ENCODE results near the gene NCF2.

NCF2 gene

DNA sequence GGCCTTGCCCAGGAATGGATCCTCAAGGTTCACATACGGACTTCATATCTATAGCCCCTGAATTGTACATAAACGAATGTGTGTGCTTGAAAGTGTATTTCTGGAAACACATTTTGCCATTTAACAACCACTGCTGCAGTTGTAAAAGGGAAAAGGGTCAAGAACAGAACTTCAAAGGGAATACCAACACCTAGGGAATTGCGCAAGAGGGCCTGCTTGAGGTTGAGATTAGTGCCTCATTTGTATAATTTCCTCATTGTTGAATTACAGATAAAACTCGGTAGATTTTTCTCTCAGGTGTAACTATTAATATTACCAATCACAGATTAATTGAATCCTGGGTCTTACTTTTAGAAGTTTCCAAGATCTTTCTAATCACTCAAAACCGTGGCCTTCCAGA lies 6.1 kb downstream of the NCF2 start:
- no peak for DNase-seq (ENCODE audit: low read depth in 2 of 2)

DNA sequence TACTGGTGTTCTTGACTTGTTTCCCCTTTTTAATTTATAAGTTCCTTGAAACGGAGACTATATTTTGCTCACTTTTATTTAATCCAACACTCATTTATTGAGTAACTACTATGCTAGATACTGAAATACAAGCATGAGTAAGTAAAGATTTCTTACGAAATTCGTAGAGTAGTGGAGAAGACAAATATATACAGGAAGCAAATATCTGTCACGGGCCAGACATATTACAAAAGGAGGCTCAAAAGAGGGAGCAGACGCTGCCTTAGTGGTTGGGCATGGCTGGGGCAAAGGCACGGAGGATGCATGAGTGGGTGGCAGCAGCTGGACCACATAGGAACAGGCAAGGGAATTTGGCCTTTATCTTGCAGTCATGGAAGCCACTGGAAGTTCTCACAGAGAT lies 6.8 kb downstream of the NCF2 start:
- DNase-seq (ENCODE audit: low read depth in 2 of 2) = no peak

DNA sequence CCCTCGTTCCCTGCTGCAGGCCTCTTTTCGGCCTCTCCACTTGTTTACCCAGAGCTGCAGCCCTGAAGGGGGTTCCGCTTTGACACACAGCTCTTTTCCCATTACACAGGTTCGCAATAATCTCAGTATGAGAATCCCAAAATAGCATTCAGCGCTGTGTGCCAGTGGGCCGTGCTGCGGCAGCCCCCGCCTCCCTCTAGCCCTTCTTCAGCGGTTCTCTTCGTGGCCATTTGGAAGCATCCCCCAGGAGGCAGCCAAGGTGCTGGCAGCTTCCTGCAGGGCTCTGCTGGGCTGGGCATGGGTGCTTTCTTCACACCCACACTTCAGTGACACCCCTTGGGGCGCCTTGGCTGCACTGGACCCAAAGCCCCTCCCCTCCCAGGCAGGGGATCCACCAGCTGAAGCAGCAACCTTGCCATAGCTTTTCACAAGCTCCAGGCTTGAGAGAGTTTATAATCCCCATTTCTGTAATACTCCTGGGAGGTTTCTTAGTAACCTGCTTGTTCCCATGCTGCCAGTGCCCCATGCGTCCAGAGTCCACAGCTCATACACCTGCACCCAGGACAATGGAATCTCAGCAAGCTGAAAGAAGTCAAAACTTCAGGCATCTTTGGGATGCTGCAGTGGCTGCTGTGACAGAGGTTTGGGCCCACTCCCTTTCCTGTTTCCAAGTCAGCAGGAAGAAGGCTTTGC lies 8.1 kb downstream of the NCF2 start:
- no peak for DNase-seq (ENCODE audit: low read depth in 2 of 2)

DNA sequence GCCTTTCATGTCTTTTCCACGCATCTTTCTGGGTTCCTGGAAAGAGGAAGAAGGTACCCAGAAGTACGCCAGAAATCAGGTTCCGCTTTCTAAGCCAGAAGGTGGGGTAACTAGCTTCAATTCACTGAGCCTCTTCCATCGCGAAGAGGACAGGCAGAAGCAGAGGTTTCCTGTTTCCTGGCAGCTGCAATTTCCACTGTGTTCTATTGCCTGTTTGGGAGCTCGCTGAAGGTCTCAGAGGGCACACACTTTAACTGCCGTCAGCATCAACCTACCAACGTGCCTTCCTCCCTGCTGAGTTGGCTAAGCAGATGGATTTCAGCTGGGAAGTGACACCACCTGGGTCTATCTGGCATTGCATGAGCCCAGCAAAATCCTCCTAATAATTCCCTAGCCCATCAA lies 10.0 kb downstream of the NCF2 start:
- no peak for DNase-seq (ENCODE audit: low read depth in 2 of 2)

DNA sequence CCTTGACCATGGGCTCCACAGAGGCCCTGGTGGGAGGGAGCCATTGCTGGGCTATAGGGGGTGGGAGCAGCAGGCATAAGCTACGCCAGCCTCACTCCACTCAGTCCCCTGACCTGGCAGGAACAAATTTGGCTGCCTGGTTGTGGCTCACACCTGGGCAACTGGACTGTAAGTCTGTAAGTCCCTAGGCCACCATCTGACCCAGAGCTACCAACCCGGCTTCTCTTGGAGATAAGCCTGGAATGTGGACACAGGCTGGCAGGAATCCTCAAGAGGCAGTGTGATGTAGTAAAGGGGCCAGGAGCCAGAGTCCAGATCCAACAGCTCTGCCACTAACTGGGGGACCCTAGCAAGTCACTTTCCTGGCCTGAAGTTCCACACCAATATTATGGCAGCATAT lies 11.4 kb downstream of the NCF2 start:
- DNase-seq (ENCODE audit: low read depth in 2 of 2) = no peak

DNA sequence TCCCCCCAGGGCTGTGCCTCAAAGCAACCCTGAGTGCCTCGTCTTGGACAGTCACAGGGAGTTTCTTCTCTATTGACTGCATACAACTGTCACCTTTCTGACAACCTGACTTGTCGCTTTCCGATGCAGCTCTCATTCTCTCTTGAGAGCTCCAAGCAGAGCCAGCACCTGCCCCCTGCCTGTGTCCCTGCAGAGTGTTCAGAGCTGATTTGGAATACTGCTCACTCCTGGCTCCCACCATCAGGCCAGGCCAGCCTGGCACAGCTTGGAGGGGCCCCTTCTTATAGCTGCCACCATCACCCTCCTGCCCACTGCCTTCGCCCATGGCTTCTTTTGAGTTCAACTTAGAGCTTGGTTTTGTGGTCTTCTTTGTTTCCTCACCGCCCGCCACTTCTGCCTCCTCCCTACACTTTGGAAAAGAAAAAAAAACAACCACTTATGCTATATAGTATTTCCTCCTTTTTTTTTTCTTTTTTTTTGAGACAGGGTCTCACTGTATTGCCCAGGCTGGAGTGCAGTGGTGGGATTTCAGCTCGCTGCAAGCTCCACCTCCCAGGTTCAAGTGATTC lies 12.3 kb downstream of the NCF2 start:
- DNase-seq (ENCODE audit: low read depth in 2 of 2) = no peak

DNA sequence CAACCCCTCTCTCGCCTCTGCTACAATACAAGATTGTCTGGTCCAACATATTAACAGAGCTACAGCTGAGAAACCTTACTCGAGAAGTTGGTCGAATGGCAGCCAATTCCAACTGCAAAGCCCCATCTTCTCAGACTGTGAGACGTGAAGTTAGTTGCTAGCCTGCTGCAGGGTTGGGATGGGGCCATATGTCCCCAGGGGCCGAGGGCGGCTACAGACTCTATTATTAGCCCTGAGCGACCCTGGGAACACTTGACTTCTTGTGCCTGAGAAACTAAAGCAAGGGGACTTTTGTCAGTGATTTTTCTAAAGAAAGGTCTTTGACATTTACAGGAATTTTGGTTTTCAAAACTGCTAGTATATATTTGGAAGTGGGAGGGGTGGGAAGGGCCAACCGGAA lies 13.7 kb downstream of the NCF2 start:
- DNase-seq (ENCODE audit: low read depth in 2 of 2) = no peak

DNA sequence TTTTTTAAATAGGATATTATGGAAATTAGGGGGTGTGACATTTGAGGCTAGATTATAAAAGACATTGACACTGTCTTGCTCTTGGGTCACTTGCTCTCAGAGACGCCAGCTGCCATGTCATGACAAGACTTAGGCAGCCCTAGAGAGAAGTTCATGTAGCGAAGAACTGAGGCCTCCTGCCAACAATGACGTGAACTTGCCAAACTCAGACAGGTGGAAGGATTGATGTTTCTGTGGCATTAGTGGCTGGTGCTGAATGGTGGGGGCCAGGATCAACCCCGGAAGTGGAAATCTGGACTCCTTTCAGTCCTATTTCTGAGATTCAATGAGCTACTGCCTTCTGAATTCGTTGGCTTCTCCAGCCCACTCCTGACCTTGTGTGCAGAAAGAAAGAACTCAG lies 14.7 kb downstream of the NCF2 start:
- no peak for DNase-seq (ENCODE audit: low read depth in 2 of 2)

DNA sequence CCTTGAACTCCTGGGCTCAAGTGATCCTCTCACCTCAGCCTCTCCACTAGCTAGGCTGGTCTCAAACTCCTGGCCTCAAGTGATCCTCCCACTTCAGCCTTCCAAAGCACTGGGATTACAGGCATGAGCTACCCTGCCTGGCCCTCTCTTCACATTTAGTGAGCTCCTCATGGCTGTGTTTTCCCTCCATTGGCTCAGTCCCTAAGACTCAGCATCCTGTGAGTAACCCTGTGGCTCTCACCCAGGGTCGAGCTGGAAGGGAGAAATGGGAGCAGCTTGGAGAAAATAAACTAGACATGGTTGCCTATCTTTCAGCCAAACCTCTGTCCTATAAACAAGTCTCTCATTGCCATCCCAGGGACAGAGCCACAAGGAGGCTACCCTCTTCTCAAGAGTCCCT lies 17.5 kb downstream of the NCF2 start:
- no peak for DNase-seq (ENCODE audit: low read depth in 2 of 2)

DNA sequence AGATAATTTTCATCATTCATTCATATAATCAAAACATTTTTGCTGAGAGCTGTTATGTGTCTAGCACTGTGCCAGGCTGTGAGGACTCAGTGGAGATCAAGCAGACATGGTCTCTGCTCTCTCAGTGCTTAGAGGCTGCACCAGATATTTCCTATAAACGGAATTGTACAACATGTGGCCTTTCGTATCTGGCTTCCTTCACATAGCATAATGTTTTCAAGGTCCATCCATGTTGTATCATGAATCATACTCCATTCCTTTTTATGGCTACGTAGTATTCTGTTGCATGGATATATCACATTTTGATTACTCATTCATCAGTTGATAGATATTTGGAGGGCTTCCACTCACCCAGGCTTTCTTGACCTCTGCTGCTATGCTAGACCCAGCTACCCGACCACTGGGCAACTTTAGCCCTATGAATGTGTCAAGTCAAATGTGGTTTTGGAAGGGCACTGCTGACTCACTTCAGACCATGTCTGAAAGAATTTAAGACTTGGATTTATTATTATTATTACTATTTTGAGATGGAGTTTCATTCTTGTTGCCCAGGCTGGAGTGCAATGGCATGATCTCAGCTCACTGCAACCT lies 18.5 kb downstream of the NCF2 start:
- DNase-seq (ENCODE audit: low read depth in 2 of 2) = no peak

DNA sequence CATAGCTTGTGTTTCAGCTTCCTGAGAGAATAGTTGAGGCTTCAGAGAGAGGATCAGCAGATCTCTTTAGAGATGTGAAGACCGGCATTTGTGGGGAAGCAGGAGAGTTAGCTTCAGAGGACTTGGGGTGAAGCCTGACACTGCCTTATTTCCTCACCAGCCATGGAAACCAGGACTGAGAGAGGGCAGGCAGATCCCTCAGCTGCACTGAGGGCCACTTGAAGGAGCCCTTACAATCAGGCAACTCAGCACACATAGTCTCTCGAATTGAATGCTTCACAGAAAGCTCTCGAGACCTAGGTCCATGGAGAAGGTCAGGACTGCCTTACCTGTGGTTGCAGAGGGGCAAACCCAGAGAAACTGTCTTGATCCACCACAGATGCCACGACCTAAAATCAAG lies 19.8 kb downstream of the NCF2 start:
- no peak for DNase-seq (ENCODE audit: low read depth in 2 of 2)

DNA sequence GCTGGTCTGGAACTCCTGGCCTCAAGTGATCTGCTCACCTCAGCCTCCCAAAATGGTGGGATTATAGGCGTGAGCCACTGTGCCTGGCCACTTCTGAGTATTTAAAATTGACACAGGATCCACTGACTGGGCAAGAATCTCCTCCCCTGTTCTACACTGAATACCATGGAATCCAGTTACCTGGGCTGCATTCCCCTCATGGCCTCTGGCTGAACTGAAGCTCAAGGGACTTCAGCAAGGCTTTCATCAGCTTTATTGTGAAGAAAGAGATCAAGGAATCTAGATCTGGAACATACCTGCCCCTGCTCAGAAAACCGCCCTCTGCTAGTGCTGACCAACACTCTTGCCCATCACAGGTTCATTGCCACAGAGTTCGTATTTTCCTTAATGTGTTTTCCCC lies 20.5 kb downstream of the NCF2 start:
- DNase-seq (ENCODE audit: low read depth in 2 of 2) = no peak

DNA sequence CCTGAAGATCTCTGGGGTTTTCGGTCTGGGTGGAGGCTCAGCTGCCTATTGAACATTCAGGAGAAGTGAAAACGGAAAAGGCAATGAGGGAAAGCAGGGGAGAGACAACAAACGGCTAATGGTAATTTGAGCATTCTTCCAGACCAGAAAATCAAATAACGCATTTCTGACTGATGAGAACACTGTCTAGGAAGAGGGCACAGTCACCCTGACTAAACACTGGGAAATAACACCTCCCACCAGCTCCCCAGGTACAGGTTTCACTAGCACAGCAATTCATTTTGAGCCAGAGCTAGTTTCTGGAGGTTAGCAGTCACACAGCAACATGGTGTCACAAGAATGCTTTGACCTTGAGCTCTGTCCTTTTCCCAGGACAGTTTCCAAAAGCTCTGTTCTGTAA lies 21.1 kb downstream of the NCF2 start:
- DNase-seq (ENCODE audit: low read depth in 2 of 2) = peak; percentile 13 to 25

DNA sequence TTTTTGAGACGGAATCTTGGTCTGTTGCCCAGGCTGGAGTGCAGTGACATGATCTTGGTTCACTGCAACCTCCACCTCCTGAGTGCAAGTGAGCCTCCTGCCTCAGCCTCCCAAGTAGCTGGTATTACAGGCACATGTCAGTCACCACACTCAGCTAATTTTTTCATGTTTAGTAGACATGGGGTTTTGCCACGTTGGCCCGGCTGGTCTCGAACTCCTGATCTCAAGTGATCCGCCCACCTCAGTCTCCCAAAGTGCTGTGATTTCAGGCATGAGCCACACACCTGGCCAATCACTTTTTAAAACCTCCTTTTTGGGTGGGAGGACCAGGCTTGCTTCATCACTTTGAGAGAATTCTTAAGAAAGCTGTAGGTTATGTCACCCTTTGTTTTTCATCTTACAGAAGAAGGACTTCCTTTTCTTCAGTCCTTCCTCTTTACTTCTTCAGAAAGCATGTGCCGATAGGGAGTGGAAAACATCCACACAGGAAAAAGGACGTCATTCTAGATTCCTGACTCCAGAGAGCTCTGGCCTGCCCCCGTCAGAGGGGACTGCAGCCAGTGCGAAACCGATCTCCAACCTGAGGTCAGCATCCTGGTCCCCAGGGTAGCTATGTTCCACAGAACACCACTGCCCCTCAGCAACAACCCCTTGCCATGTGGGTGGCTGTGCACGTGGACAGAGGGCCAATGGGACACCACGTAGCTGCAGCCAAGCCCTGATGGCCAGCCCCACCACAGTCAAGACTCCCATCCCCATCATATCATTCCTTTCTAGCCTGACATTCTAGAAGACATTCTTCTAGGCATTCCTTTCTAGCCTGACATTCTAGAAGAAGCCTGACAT lies 21.9 kb downstream of the NCF2 start:
- peak; percentile 16 to 22 for DNase-seq (ENCODE audit: low read depth in 2 of 2)

DNA sequence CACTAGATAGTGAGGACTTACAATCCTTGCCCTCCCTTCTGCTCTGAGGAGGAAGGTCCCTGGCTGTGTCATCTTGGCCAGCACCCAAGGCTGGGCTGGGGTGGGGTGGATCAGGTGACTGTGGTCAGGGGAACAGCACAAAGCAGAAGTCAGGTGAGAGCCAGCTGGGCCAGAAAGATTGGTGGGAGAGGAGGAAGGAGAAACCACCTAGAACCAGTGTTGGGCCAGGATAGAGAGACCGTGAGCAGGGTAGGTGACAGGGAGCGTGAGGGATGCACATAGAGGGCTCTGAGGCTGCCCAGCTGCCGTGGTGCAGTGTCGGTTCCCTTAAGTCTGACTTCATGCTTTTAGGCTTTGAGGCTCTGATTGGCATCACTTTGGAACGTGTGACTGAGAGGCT lies 22.7 kb downstream of the NCF2 start:
- no peak for DNase-seq (ENCODE audit: low read depth in 2 of 2)

DNA sequence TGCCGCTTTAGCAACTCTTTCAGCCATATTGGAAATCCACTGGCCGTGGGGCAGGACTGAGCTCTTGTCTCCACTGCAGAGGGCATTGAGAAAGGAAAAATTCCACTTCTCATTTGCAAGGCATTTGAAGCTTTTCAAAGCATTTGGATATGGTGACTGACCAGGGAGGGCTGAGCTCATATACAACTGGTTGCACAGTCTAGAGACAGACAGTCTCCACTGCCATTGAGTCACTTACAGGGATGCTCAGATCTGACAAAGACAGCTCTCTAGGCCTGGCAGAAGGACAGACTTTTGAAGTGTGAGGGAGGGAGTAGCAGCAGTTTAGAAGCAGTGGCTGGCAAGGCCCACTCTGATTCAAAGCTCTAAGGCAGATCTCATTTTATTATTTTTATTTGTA lies 24.2 kb downstream of the NCF2 start:
- no peak for DNase-seq (ENCODE audit: low read depth in 2 of 2)

DNA sequence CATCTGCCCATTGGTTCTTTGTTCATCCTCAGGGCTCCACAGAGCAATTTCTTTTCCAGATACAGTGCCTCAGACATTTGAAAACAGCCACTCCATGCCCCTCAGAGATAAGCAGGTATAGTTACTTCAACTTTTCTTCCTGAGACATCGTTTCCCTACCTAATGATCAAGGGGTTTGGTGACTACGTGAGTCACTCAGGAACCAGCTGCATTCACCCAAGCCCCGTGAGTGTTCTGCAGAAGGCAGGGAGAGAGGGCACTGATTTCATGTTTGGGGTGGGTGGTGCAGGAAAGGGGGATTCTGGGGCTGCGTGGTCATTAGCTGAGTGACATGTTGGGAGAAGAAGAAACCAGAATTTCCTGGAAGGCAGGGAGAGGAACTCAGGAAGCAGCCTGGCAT lies 25.0 kb downstream of the NCF2 start:
- no peak for DNase-seq (ENCODE audit: low read depth in 2 of 2)

DNA sequence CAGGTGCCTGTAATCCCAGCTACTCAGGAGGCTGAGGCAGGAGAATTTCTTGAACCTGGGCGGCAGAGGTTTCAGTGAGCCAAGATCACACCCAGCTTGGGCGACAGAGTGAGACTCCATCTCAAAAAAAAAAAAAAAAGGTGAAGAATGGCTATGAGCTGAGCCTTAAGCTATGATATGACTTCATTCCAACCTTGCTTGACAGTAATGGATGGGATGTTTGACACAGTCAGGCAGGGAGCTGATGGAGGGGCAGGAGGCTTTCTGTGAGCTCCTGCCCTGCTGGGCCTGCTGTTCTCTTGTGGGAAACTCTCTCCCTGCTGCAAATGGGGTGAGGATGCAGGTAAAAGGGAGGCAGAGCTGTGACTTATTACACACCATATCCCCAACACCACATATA lies 27.6 kb downstream of the NCF2 start:
- DNase-seq (ENCODE audit: low read depth in 2 of 2) = no peak

DNA sequence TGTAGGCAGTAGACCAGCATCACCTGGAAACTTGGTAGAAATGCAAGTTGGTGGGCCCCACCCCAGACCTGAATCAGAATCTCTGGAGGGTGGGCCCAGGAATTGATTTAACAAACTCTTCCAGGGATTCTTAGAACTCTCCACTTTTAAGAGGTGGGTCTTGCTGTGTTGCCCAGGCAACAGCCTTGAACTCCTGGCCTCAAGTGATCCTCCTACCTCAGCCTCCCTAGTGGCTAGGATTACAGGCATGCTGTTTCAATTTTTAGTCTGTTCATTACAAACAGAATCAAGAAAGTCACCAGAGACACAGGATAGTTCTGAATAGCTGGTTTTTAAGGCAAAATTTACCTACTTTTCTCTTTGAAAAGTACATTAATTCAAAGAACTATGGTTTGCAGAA lies 31.2 kb downstream of the NCF2 start:
- DNase-seq (ENCODE audit: low read depth in 2 of 2) = no peak

DNA sequence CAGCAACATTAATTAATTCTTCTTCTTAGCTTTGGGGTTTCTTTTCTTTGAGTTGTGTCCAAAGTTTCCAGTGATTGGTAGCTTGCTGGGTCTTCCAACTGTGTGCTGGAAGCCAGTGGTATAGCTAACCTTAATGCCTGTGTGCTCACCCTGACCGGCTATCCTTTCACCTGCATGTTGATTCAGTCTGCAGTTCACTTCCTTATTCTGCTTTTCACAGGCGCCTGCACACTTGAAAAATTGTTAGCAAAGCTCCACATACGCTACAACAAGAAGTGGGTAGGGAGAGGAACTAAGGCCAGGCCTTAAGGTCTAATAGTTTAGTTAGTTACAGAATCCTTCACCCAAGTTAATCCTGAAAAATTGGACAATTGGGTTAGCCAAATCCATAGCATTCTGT lies 35.7 kb downstream of the NCF2 start:
- no peak for DNase-seq (ENCODE audit: low read depth in 2 of 2)

DNA sequence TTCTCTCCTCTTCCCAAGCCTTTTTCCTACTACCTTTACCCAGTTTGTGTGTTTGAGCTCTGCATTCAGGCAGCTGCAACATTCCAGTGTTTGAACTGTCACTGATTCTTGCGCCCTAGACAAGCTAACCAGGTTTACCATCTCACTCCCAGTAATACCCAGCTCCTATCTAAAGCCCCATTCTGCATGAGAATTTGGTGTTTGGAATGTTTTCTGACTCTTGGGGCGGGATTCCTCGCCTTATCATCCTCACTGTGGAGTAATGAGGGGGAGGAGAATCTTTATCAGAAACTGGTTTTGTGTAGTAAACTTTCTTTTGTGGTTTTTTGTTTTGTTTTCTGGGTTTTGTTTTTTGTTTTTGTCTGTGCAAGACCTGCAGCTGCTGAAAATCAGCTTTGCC lies 36.5 kb downstream of the NCF2 start:
- no peak for DNase-seq (ENCODE audit: low read depth in 2 of 2)

DNA sequence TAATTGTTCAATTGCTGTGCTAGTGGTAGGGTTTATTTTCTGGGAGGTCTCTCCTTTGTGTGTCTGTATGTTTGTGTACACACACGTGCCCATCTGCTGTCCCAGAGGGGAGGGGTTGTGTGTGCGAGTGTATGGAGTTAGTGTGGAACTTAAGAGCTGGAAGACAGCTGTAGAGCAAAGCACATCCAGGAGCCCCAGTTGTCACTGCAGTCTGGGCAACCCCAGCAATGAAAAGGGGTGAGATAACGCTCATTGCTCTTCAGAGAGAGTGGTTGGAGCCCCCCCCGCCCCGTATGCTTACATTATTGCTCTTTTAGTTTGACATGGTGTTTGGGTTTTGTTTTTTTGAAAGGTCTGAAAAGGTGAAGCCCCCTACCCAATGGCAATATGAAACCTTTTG lies 36.9 kb downstream of the NCF2 start:
- DNase-seq (ENCODE audit: low read depth in 2 of 2) = no peak

DNA sequence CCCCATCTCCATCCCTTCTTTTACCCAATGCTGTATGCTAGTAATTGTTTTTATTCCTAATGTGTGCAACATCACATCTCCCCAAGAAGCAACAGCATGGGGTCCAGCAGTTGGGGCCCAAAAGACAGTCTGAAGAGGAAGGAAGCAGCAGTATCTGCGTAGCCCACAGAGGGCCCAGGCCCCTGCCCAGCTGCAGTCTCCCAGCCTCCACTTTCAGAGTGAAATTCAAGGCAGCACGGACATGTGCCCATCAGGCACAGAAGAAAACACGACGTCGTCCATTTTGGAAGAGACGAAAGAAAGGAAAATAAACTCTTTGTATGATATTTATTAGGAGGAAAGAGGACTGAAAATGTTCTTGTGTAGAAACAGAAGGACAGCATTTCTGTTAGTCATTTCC lies 37.4 kb downstream of the NCF2 start:
- no peak for DNase-seq (ENCODE audit: low read depth in 2 of 2)
